ENCODE results near the gene TPRX1. TPM values are rescaled to one million over a fixed set of nuclear protein-coding genes. Genes with fewer than 3 reads are reported as not detected.

The TPRX1 gene
- total and polyA plus RNA-seq, 2 donors (not counting 3 experiments of a cell fraction or from before 2014, with no cell fraction given): not detected

- H3K9ac ChIP-seq (replicated peaks; ENCODE audit: extremely low read depth, insufficient read depth, low read length): no peak overlapping the region
- no peaks in the 10 kb centered on the region for H3K27me3 ChIP-seq (ENCODE audit: control insufficient read depth in 2 of 2, insufficient read depth in 2 of 2, low read length in 2 of 2)
- BruUV-seq (replicated peaks): no TSS peak
- no peaks in the 10 kb centered on the region for H3K4me1 ChIP-seq (ENCODE audit: control insufficient read depth, extremely low read depth, insufficient read depth, low read length)
- intact Hi-C loops (cut with micrococcal nuclease): loop anchor here (5.0 kb wide), 1 partner anchor 359 kb away; no protein-coding TSS in a partner anchor
- no peak for DNase-seq (ENCODE audit: low read depth, low spot score)
- TF ChIP-seq EZH2 (IDR thresholded peaks at IDR 0.05; ENCODE audit: borderline replicate concordance, low read depth, low read length, severe bottlenecking) (no peak), JUN (IDR thresholded peaks at IDR 0.05; ENCODE audit: borderline replicate concordance, insufficient read depth, insufficient read length, low read depth) (no peak), FOS (IDR thresholded peaks at IDR 0.05; ENCODE audit: borderline replicate concordance, insufficient read depth, low read length) (no peak), POLR2AphosphoS5 (IDR thresholded peaks at IDR 0.05; ENCODE audit: insufficient read depth, low read depth, low read length) (no peak), CTCF (IDR thresholded peaks at IDR 0.05; ENCODE audit: extremely low read depth in 1 of 2, insufficient read depth in 1 of 2, low read depth in 1 of 2, low read length in 2 of 2) (no peak), POLR2A (IDR thresholded peaks at IDR 0.05; ENCODE audit: low read depth, low read length) (no peak), GATA2 (IDR thresholded peaks at IDR 0.05; ENCODE audit: insufficient read depth, insufficient read length, low read depth, low read length) (no peak), MYC (IDR thresholded peaks at IDR 0.05; ENCODE audit: low read depth, low read length) (no peak), MAX (IDR thresholded peaks at IDR 0.05; ENCODE audit: insufficient read depth, insufficient read length) (no peak)
- no peaks in the 10 kb centered on the region for H3K9me3 ChIP-seq (replicated peaks; ENCODE audit: control insufficient read depth, insufficient read depth, low read length)
- peaks cover 4 to 23% of the 10 kb centered on the region in 2 experiments for H3K36me3 ChIP-seq (ENCODE audit: control insufficient read depth in 2 of 2, extremely low read depth in 1 of 2, insufficient read depth in 2 of 2, low read length in 2 of 2)
- CTCF ChIA-PET: interaction anchor here (0.9 to 7.2 kb wide), 4 partner anchors 10 to 80 kb away, joined by 3 to 169 read pairs (median 24); partner anchors contain the start of gene EHD2
- no peak overlapping the region for H3K27ac ChIP-seq (ENCODE audit: insufficient read depth, low read depth, low read length)
- no peak for FAIRE-seq
- H3K9me1 ChIP-seq (replicated peaks; ENCODE audit: control insufficient read depth, extremely low read depth, insufficient read depth, low read length): no peaks in the 10 kb centered on the region
- no peak overlapping the region for H3K4me3 ChIP-seq (replicated peaks in 1 of 3; ENCODE audit: insufficient read depth in 1 of 3, low read depth in 1 of 3, low read length in 3 of 3)
- no peak overlapping the region for H3K4me2 ChIP-seq (ENCODE audit: insufficient read depth, low read length)
- no peak overlapping the region for H2AFZ ChIP-seq (ENCODE audit: low read depth, low read length)
- dilution Hi-C loops (cut with MboI; ENCODE audit: extremely low pct_ligation_motif_present, low sequenced_read_pairs): no loop called here
- POLR2A ChIA-PET: interaction anchor here (0.6 kb wide), 1 partner anchor 23 kb away, joined by 3 read pairs; no protein-coding TSS in a partner anchor
- peaks cover under 1% of the 10 kb centered on the region for H3K79me2 ChIP-seq (ENCODE audit: control insufficient read depth, insufficient read depth, low read length)
- H4K20me1 ChIP-seq (replicated peaks; ENCODE audit: control insufficient read depth, extremely low read depth, insufficient read depth, low read length): no peaks in the 10 kb centered on the region
Observed at GRCh38 chr19:47786566-47786965, 17.8 kb downstream of the TPRX1 start.

All from endothelial cell of umbilical vein (primary cell).